Measurements from ENCODE around the gene TRAPPC8. TPM values are rescaled to one million over a fixed set of nuclear protein-coding genes. Genes with fewer than 3 reads are reported as not detected.
"Not testable (repeated sequence)": the region's sequence is repeated elsewhere in the genome, so short reads cannot be mapped to it uniquely, and the experiment has no call there.

Gene TRAPPC8
- total RNA-seq, 1 experiment from 2014 or later: 30.4 TPM

GRCh38 chr18:31957728-31958127 is 14.8 kb upstream of the TRAPPC8 start:
- H3K9ac ChIP-seq (ENCODE audit: low read length): no peak overlapping the region
- ChIA-PET CTCF (no interaction called here), POLR2A (no interaction called here), RAD21 (ENCODE audit: low non-redundant PET in 1 of 2, low total read pairs in 2 of 2, uncharacterized antibody in 2 of 2, unreplicated experiment in 2 of 2) (no interaction called here)
- DNase-seq (ENCODE audit: low read depth, low spot score) (no peak), ATAC-seq (no peak)
- H3K79me2 ChIP-seq (ENCODE audit: insufficient read depth, low read length): no peaks in the 10 kb centered on the region
- no TSS peak for BruUV-seq (replicated peaks)
- peaks cover 5 to 10% of the 10 kb centered on the region in 2 experiments; a peak in 3 of 4 replicates for H3K4me1 ChIP-seq (ENCODE audit: control insufficient read depth in 1 of 2, insufficient read depth in 2 of 2, low read length in 2 of 2)
- intact Hi-C loops (cut with micrococcal nuclease): loop anchor here (2.0 to 10.0 kb wide), 4 partner anchors 19 to 533 kb away; no protein-coding TSS in a partner anchor
- no peaks in the 10 kb centered on the region for H3K9me2 ChIP-seq (ENCODE audit: insufficient read depth)
- H2AFZ ChIP-seq (ENCODE audit: low read depth, low read length, poor library complexity, severe bottlenecking): no peak overlapping the region
- H3K4me2 ChIP-seq (ENCODE audit: low read length): no peak overlapping the region
- no peak overlapping the region for H3K4me3 ChIP-seq (replicated peaks in 1 of 2; ENCODE audit: low read depth in 1 of 2, low read length in 2 of 2)
- H3K27ac ChIP-seq (ENCODE audit: low read depth, low read length): no peak overlapping the region
- no peaks in the 10 kb centered on the region for H3K36me3 ChIP-seq (ENCODE audit: control insufficient read depth in 1 of 2, insufficient read depth in 2 of 2, low read length in 2 of 2)
- no peaks in the 10 kb centered on the region for H3K27me3 ChIP-seq (ENCODE audit: insufficient read depth, low read length)
- H3K9me3 ChIP-seq (ENCODE audit: control insufficient read depth in 1 of 2, insufficient read depth in 1 of 2, low read depth in 1 of 2, low read length in 2 of 2): no peaks in the 10 kb centered on the region
- H4K20me1 ChIP-seq (ENCODE audit: insufficient read depth): no peaks in the 10 kb centered on the region
- TF ChIP-seq, protein P1, sequence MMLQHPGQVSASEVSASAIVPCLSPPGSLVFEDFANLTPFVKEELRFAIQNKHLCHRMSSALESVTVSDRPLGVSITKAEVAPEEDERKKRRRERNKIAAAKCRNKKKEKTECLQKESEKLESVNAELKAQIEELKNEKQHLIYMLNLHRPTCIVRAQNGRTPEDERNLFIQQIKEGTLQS (IDR thresholded peaks at IDR 0.05): no peak

DNA sequence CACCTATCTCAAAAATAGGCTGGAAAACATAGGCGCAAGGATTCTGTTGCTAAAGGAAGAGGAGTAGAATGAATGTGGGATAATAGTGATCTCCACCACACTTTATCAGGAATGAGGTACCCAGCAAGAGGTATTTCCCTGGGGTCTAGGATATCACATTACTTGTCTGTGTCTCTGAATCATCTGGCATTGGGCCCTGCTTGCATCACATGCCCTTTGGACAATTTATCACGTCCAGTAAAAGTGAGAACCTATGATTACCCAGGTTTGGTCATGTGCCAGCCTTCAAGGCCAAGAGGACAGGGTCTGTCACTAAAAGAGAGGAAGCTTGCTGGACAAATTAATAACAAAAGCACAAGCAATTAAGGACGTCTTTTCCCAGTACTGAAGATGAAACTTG is 11.4 kb upstream of the TRAPPC8 start:
- H3K36me3 ChIP-seq (ENCODE audit: control insufficient read depth in 1 of 2, insufficient read depth in 2 of 2, low read length in 2 of 2): no peaks in the 10 kb centered on the region
- no peak overlapping the region for H3K27ac ChIP-seq (ENCODE audit: low read depth, low read length)
- no peak for ATAC-seq
- H3K4me1 ChIP-seq (ENCODE audit: control insufficient read depth in 1 of 2, insufficient read depth in 2 of 2, low read length in 2 of 2): peaks cover 5 to 10% of the 10 kb centered on the region in 2 experiments; a peak in 3 of 4 replicates
- H3K4me3 ChIP-seq (replicated peaks in 1 of 2; ENCODE audit: low read depth in 1 of 2, low read length in 2 of 2): no peak overlapping the region
- RAD21 ChIA-PET (ENCODE audit: low non-redundant PET in 1 of 2, low total read pairs in 2 of 2, uncharacterized antibody in 2 of 2, unreplicated experiment in 2 of 2): no interaction called here
- H3K79me2 ChIP-seq (ENCODE audit: insufficient read depth, low read length): no peaks in the 10 kb centered on the region
- POLR2A ChIA-PET: interaction anchor here (1.1 kb wide), 1 partner anchor 11 kb away, joined by 3 read pairs; the partner anchor contains the start of gene TRAPPC8
- no peak for TF ChIP-seq ZBTB33 (IDR thresholded peaks at IDR 0.05; ENCODE audit: extremely low read depth, insufficient replicate concordance, low read length)
- 0 out of 2 replicates have a peak, but pooled peaks have one; percentile 27 for TF ChIP-seq CEBPB (IDR thresholded peaks at IDR 0.05; ENCODE audit: low read depth)
- no peaks in the 10 kb centered on the region for H3K9me3 ChIP-seq (ENCODE audit: control insufficient read depth in 1 of 2, insufficient read depth in 1 of 2, low read depth in 1 of 2, low read length in 2 of 2)
- H3K9ac ChIP-seq (ENCODE audit: low read length): no peak overlapping the region
- CTCF ChIA-PET: no interaction called here
- no peak overlapping the region for H3K4me2 ChIP-seq (ENCODE audit: low read length)
- intact Hi-C loops (cut with micrococcal nuclease): loop anchor here (10.0 kb wide), 2 partner anchors 230 to 530 kb away; no protein-coding TSS in a partner anchor
- H2AFZ ChIP-seq (ENCODE audit: low read depth, low read length, poor library complexity, severe bottlenecking): no peak overlapping the region
- no TSS peak for BruUV-seq (replicated peaks)
- no peaks in the 10 kb centered on the region for H3K27me3 ChIP-seq (ENCODE audit: insufficient read depth, low read length)
- H4K20me1 ChIP-seq (ENCODE audit: insufficient read depth): no peaks in the 10 kb centered on the region
- no peak for DNase-seq (ENCODE audit: low read depth, low spot score)
- H3K9me2 ChIP-seq (ENCODE audit: insufficient read depth): no peaks in the 10 kb centered on the region

DNA sequence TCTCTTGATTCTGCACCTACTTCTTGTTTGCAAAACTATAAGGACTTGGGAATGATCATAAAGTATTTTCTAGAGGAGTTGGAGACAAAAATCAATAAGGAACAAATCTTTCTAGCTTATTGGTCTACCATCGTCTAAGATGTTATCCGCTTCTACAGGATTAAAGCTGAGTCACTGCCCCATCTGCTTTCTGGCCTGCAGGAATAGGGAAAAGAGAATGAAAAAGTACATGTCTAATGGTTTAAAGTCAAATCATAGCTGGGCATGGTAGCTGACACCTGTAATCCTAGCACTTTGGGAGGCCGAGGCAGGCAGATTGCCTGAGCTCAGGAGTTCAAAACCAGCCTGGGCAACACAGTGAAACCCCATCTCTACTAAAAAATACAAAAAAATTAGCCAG is 10.8 kb upstream of the TRAPPC8 start:
- RAD21 ChIA-PET (ENCODE audit: low non-redundant PET in 1 of 2, low total read pairs in 2 of 2, uncharacterized antibody in 2 of 2, unreplicated experiment in 2 of 2); H3K27me3 ChIP-seq (ENCODE audit: insufficient read depth, low read length); H4K20me1 ChIP-seq (ENCODE audit: insufficient read depth); ATAC-seq; H3K4me3 ChIP-seq (replicated peaks in 1 of 2; ENCODE audit: low read depth in 1 of 2, low read length in 2 of 2); DNase-seq (ENCODE audit: low read depth, low spot score); H3K36me3 ChIP-seq (ENCODE audit: control insufficient read depth in 1 of 2, insufficient read depth in 2 of 2, low read length in 2 of 2); CTCF ChIA-PET; H2AFZ ChIP-seq (ENCODE audit: low read depth, low read length, poor library complexity, severe bottlenecking); H3K4me2 ChIP-seq (ENCODE audit: low read length); H3K9ac ChIP-seq (ENCODE audit: low read length); H3K79me2 ChIP-seq (ENCODE audit: insufficient read depth, low read length); H3K9me2 ChIP-seq (ENCODE audit: insufficient read depth); H3K27ac ChIP-seq (ENCODE audit: low read depth, low read length); H3K9me3 ChIP-seq (ENCODE audit: control insufficient read depth in 1 of 2, insufficient read depth in 1 of 2, low read depth in 1 of 2, low read length in 2 of 2); BruUV-seq (replicated peaks): not testable (repeated sequence)
- POLR2A ChIA-PET: interaction anchor here (1.1 kb wide), 1 partner anchor 11 kb away, joined by 3 read pairs; the partner anchor contains the start of gene TRAPPC8
- peaks cover 5 to 10% of the 10 kb centered on the region in 2 experiments; a peak in 3 of 4 replicates for H3K4me1 ChIP-seq (ENCODE audit: control insufficient read depth in 1 of 2, insufficient read depth in 2 of 2, low read length in 2 of 2)
- intact Hi-C loops (cut with micrococcal nuclease): loop anchor here (10.0 kb wide), 2 partner anchors 229 to 529 kb away; no protein-coding TSS in a partner anchor
